GM12878 (cell line): ENCODE measurements around the gene OTUD5. TPM values are rescaled to one million over a fixed set of nuclear protein-coding genes. Genes with fewer than 3 reads are reported as not detected.

Experiments used
- ATAC-seq: fragments of 200-7000 bp; cut with Tn5 transposase; 3 replicates; pipeline ENCODE4 v1.9.1; 2020; ENCODE audit warnings: mild to moderate bottlenecking, moderate library complexity
- BruUV-seq: library from RNA; stranded (reverse); fragments of 400-500 nt; replicated peaks from 2 replicates; lab custom pipeline; 2021; lab: Mats Ljungman, UMichigan
- CTCF ChIA-PET: fragments of 300-600 bp; sonication (Branson Sonifier 250); formaldehyde crosslinking; extraction: SDS; loops from one replicate; lab custom pipeline; 2021; ENCODE audit warnings: inconsistent platforms; lab: Yijun Ruan, JAX
- POLR2A ChIA-PET: fragments of 350-600 bp; formaldehyde crosslinking; extraction: SDS; loops from one replicate; lab custom pipeline; 2021; ENCODE audit warnings: inconsistent platforms; lab: Charles Lee
- RAD21 ChIA-PET: fragments of 300-600 bp; sonication (Branson Sonifier 250); formaldehyde crosslinking; loops from one replicate; lab custom pipeline; 2023; ENCODE audit warnings: antibody characterized with exemption; ENCODE audit not compliant: unreplicated experiment; lab: Charles Lee
- SMC1A ChIA-PET: fragments of 300-600 bp; sonication (Branson Sonifier 250); formaldehyde crosslinking; loops from one replicate; lab custom pipeline; 2023; ENCODE audit not compliant: unreplicated experiment, uncharacterized antibody; lab: Charles Lee
- DNase-seq: peaks from one replicate; pipeline ENCODE4 v3.0.0-alpha.2; 2011; ENCODE audit warnings: low read depth, low spot score
- FAIRE-seq: peaks from 3 replicates; lab custom pipeline; 2011; peaks lifted over from hg19 to GRCh38; lab: Jason Lieb, UNC
- H2AFZ ChIP-seq: 2 replicates; pipeline ENCODE4 v1.6.0; 2011; ENCODE audit warnings: low read depth, low read length, control low read depth; ENCODE audit not compliant: control insufficient read depth
- H3K27ac ChIP-seq: 2 replicates; pipeline ENCODE4 v1.5.1; 2011; ENCODE audit warnings: control low read depth; ENCODE audit not compliant: control insufficient read depth, insufficient read depth
- H3K27me3 ChIP-seq, 2 experiments: replicated peaks in 1 of 2; 2 replicates each; pipeline versions ENCODE4 v1.6.0 to v1.6.1; 2011; ENCODE audit warnings: low read length in 1 of 2; ENCODE audit not compliant: control insufficient read depth in 2 of 2, insufficient read depth in 2 of 2
- H3K36me3 ChIP-seq, 2 experiments: 2 replicates each; pipeline ENCODE4 v1.5.1; 2011; ENCODE audit warnings: low read length in 1 of 2; ENCODE audit not compliant: control insufficient read depth in 2 of 2, insufficient read depth in 2 of 2
- H3K4me1 ChIP-seq: 2 replicates; pipeline ENCODE4 v1.6.1; 2011; ENCODE audit warnings: mild to moderate bottlenecking, low read length, moderate library complexity, mixed read lengths; ENCODE audit not compliant: control insufficient read depth, insufficient read depth
- H3K4me2 ChIP-seq: 2 replicates; pipeline ENCODE4 v1.6.0; 2011; ENCODE audit warnings: control low read depth; ENCODE audit not compliant: control insufficient read depth, insufficient read depth
- H3K4me3 ChIP-seq: fragments of 200-600 bp; sonication (generic); 2 replicates; pipeline ENCODE4 v1.5.1; 2016
- H3K79me2 ChIP-seq: 2 replicates; pipeline ENCODE4 v1.6.0; 2011; ENCODE audit warnings: low read length; ENCODE audit not compliant: control insufficient read depth, insufficient read depth
- H3K9ac ChIP-seq: 2 replicates; pipeline ENCODE4 v1.8.0; 2011; ENCODE audit warnings: low read length, control low read depth, mixed read lengths; ENCODE audit not compliant: control insufficient read depth, insufficient read depth
- H3K9me3 ChIP-seq: replicated peaks from 3 replicates; pipeline ENCODE4 v1.5.1; 2011; ENCODE audit warnings: mild to moderate bottlenecking, low read length; ENCODE audit not compliant: control insufficient read depth, insufficient read depth
- H4K20me1 ChIP-seq: 2 replicates; pipeline ENCODE4 v1.6.0; 2011; ENCODE audit not compliant: control insufficient read depth, insufficient read depth
- ATF7 ChIP-seq: fragments of 450-650 bp; IDR thresholded peaks from 2 replicates; pipeline ENCODE4 v1.6.1; 2016; ENCODE audit warnings: low read depth, mild to moderate bottlenecking
- BHLHE40 ChIP-seq, 2 experiments: fragments of 450-650 bp in 1 of 2; IDR thresholded peaks; 2 replicates each; pipeline ENCODE4 v1.6.1; 2011 to 2017; ENCODE audit warnings: low read depth in 2 of 2, borderline replicate concordance in 1 of 2, improper control_type of control experiment in 1 of 2, low read length in 1 of 2, mild to moderate bottlenecking in 1 of 2
- CBFB ChIP-seq: IDR thresholded peaks from 2 replicates; pipeline ENCODE4 v1.6.1; 2016; ENCODE audit warnings: antibody characterized with exemption, low read depth
- CBX5 ChIP-seq: sonication (generic); IDR thresholded peaks from 2 replicates; pipeline ENCODE4 v1.6.1; 2016; ENCODE audit warnings: low read depth, moderate library complexity, mild to moderate bottlenecking, inconsistent platforms
- CHD2 ChIP-seq: IDR thresholded peaks from 2 replicates; pipeline ENCODE4 v1.6.1; 2011; ENCODE audit warnings: low read depth, low read length, improper control_type of control experiment, borderline replicate concordance
- CREM ChIP-seq: IDR thresholded peaks from 2 replicates; pipeline ENCODE4 v1.6.1; 2014; ENCODE audit warnings: antibody characterized with exemption, low read depth
- DPF2 ChIP-seq: fragments of 450-650 bp; IDR thresholded peaks from 2 replicates; pipeline ENCODE4 v1.6.1; 2017; ENCODE audit warnings: mild to moderate bottlenecking
- FOXK2 ChIP-seq: fragments of 450-650 bp; IDR thresholded peaks from 2 replicates; pipeline ENCODE4 v1.6.1; 2017; ENCODE audit warnings: mild to moderate bottlenecking, moderate library complexity
- FOXM1 ChIP-seq: IDR thresholded peaks from 2 replicates; pipeline ENCODE4 v1.6.1; 2012; ENCODE audit warnings: low read depth, mild to moderate bottlenecking, inconsistent platforms, low read length, moderate library complexity
- HDGF ChIP-seq: fragments of 450-650 bp; IDR thresholded peaks from 2 replicates; pipeline ENCODE4 v1.6.1; 2016; ENCODE audit warnings: antibody characterized with exemption
- MXI1 ChIP-seq: fragments of 150-350 bp; IDR thresholded peaks from 2 replicates; pipeline ENCODE4 v1.6.1; 2011; ENCODE audit warnings: low read depth, mild to moderate bottlenecking, inconsistent platforms, low read length, improper control_type of control experiment
- POLR2AphosphoS2 ChIP-seq: IDR thresholded peaks from 2 replicates; pipeline ENCODE4 v1.6.1; 2011; ENCODE audit warnings: low read depth, mild to moderate bottlenecking, low read length, improper control_type of control experiment, moderate library complexity
- POLR2AphosphoS5 ChIP-seq: IDR thresholded peaks from 2 replicates; pipeline ENCODE4 v1.6.1; 2011; ENCODE audit warnings: mild to moderate bottlenecking, low read length, inconsistent platforms
- RBBP5 ChIP-seq: fragments of 200-600 bp; sonication (generic); conservative IDR thresholded peaks from 2 replicates; pipeline ENCODE4 v1.6.1; 2016
- TCF3 ChIP-seq: IDR thresholded peaks from 2 replicates; pipeline ENCODE4 v1.6.1; 2012; ENCODE audit warnings: low read depth, mild to moderate bottlenecking, low read length, borderline replicate concordance; ENCODE audit not compliant: insufficient read depth
- WRNIP1 ChIP-seq: IDR thresholded peaks from 2 replicates; pipeline ENCODE4 v1.6.1; 2011; ENCODE audit warnings: low read depth, low read length, improper control_type of control experiment, borderline replicate concordance
- ZNF384 ChIP-seq: IDR thresholded peaks from 2 replicates; pipeline ENCODE4 v1.6.1; 2012; ENCODE audit warnings: low read depth, mild to moderate bottlenecking, low read length, improper control_type of control experiment, borderline replicate concordance
- WGBS: methylation state at CpG from one replicate; pipeline ENCODE4 v1.1.6; 2016; ENCODE audit warnings: low lambda C conversion rate; ENCODE audit not compliant: insufficient replicate concordance, insufficient coverage; ENCODE audit errors: missing lambda C conversion rate; 5-methylcytosine and 5-hydroxymethylcytosine counted together
- in situ Hi-C: fragments of 300-500 bp; cut with MboI; formaldehyde crosslinking; loops from 9 replicates; pipeline ENCODE4 v1.14.3; 2018; ENCODE audit warnings: mixed read lengths
- intact Hi-C: fragments of 100-400 bp; cut with micrococcal nuclease; formaldehyde crosslinking; loops from one replicate; pipeline ENCODE4 v1.14.2; 2022; ENCODE audit not compliant: unreplicated experiment
- polyA plus RNA-seq, 11 experiments: library from polyadenylated mRNA; depleted of rRNA in 4 of 11; unstranded in 6 of 11; stranded (reverse) in 5 of 11; fragments of >200 nt; fragmentation: Nextera tagmentation in 4 of 11; fragmentation: Illumina TruSeq in 1 of 11; extraction: Ambion mirVana in 4 of 11; extraction: Trizol in 1 of 11; gene quantifications; 1 replicate in 1 of 11; 2 replicates in 10 of 11; pipeline versions ENCODE4 v1.2.1 to v1.2.3, GENCODE V29; 2011 to 2016; ENCODE audit warnings: inconsistent platforms in 2 of 11, missing spikeins in 2 of 11, low read depth in 1 of 11
- total RNA-seq, 4 experiments: library from RNA; depleted of rRNA in 3 of 4; stranded (reverse); fragments of >200 nt in 3 of 4; fragmentation: Illumina TruSeq in 1 of 4; extraction: Trizol in 1 of 4; gene quantifications; 2 replicates each; pipeline versions ENCODE4 v1.2.1 to v1.2.3, GENCODE V29; 2013 to 2021
- TF ChIP-seq, protein P1 (sequence below): IDR thresholded peaks from 2 replicates; pipeline ENCODE4 v1.6.1; 2011; ENCODE audit warnings: low read depth, mild to moderate bottlenecking, low read length, moderate library complexity, borderline replicate concordance; ENCODE audit errors: extremely low read depth
- TF ChIP-seq, protein P2 (sequence below): fragments of 450-650 bp; IDR thresholded peaks from 2 replicates; pipeline ENCODE4 v1.6.1; 2017; ENCODE audit warnings: mild to moderate bottlenecking, low read depth, inconsistent platforms; ENCODE audit not compliant: poor library complexity, severe bottlenecking

OTUD5 gene
- total and polyA plus RNA-seq, 10 of the 15 experiments (the other 5 are each of a cell fraction or from before 2014, with no cell fraction given), result 2.0 to 50.3 (median 22.7) TPM

DNA sequence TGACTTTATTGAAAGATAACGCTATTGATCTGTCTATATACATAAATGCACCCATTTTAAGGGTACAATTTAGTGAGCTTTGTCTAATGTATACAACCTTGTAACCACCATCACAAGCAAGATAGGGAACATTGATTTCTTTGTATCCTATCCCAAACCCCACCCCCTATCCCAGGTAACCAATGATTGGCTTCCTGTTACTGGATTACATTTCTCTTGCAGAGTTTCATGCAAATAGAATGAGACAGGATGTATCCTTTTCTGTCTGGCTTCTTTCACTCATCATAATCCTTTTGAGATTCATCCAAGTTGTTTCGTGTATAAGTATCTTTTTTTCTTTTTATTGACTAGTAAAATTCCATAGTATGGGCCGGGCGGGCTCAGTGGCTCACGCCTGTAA is 46.3 kb upstream of the OTUD5 start (continued):
- TF ChIP-seq CBX5 (no peak), TCF3 (no peak)

DNA sequence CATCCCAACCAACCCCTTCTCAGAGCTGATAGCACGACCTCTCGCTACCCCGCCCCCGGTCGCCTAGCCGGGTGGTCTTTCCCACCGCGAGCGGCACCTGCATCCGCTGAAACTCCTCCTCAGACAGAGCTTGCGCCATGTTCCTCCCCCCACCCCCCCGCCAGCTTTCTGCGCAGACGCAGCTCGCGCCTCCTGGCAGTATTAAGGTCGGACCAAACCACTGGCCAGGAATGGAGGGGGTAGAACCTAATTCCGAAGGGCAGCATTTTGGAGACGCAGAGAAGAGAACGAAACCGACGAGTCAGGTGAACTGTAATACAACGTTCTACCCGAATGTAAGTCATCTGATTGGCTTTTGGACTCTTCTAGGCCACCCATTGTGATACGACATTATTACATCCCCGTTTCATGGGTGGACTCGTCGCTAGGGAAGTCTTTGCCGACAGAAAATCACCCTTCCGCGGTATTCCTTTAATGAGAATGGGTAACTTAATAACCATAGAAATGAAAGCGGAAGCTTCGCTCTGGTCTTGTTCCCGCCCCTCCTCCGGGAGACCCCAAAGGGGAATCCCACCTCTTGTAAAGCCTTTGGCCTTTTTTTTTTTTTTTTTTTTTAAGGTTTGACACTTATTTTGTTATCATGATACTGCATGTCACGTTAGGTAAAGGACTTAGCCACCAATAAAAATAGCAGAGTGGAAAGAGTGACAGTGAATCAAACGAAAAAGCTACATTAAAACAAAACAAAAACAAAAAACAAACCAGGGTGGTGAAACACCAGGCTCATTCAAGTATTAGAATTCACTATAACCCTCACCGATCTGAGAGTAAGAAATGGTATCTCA is 44.9 kb upstream of the OTUD5 start, which contains the start of gene GRIPAP1:
Gene GRIPAP1, minus strand, starts transcription at position 174 of the 845 bp plus-strand sequence. Its CDS starts 35 bp downstream, at position 139.
- intact Hi-C loops, result loop anchor here (2.0 to 5.0 kb wide), 2 partner anchors 40 to 44 kb away; partner anchors contain the start of gene TFE3
- H3K4me1 ChIP-seq, result no peaks in the 10 kb centered on the region; the same call in none of the 2 replicates
- BruUV-seq, result no TSS peak
- CTCF ChIA-PET, result interaction anchor here (0.6 to 1.3 kb wide), 6 partner anchors 11 to 751 kb away, joined by 3 to 6 read pairs (median 3); no protein-coding TSS in a partner anchor
- DNase-seq, result peak; percentile 60
- H3K79me2 ChIP-seq, result peaks cover 15% of the 10 kb centered on the region
- no peaks in the 10 kb centered on the region for H3K9me3 ChIP-seq
- POLR2A ChIA-PET, result interaction anchor here (0.6 to 2.1 kb wide), 14 partner anchors 10 to 1432 kb away, joined by 3 to 19 read pairs (median 4); partner anchors contain the start of genes HDAC6, PLP2, PPP1R3F and PQBP1
- peak; percentile 82 for ATAC-seq
- H2AFZ ChIP-seq, result peak within 1 kb of the TSS; percentile 93
- FAIRE-seq, result peak; percentile 56
- 23% methylated on average over 38 of the region's 38 CpGs for WGBS
- peak within 1 kb of the TSS; percentile 85 for H3K9ac ChIP-seq
- H3K4me2 ChIP-seq, result peak within 1 kb of the TSS; percentile 49
- RAD21 ChIA-PET, result interaction anchor here (0.6 to 1.4 kb wide), 6 partner anchors 11 to 864 kb away, joined by 3 to 9 read pairs (median 4); no protein-coding TSS in a partner anchor
- SMC1A ChIA-PET, result interaction anchor here (1.1 to 1.8 kb wide), 2 partner anchors 40 to 43 kb away, joined by 3 to 7 read pairs; no protein-coding TSS in a partner anchor
- H4K20me1 ChIP-seq, result no peaks in the 10 kb centered on the region; the same call in 1 of the 2 replicates
- peaks cover 0 to 8% of the 10 kb centered on the region in 2 experiments; a peak in 2 of 4 replicates for H3K36me3 ChIP-seq
- H3K27ac ChIP-seq, result peak within 1 kb of the TSS; percentile 87
- H3K27me3 ChIP-seq, result no peaks in the 10 kb centered on the region
- peak within 1 kb of the TSS; percentile 62 for H3K4me3 ChIP-seq
- in situ Hi-C loops, result no loop called here
- TF ChIP-seq ATF7 (peak; percentile 99), RBBP5 (no peak), FOXK2 (peak; percentile 97), ZNF384 (peak; percentile 85), BHLHE40 (IDR thresholded peaks at IDR 0.05; ENCODE audit: borderline replicate concordance in 1 of 2, low read depth in 2 of 2, low read length in 1 of 2) (peak; percentile 93 to 94), POLR2AphosphoS2 (peak; percentile 51; the same call in 1 of the 2 replicates), DPF2 (no peak), FOXM1 (peak; percentile 41; the same call in 1 of the 2 replicates), CBFB (peak; percentile 43; the same call in 1 of the 2 replicates), WRNIP1 (no peak), HDGF (no peak), CHD2 (0 out of 2 replicates have a peak, but pooled peaks have one; percentile 31), POLR2AphosphoS5 (peak; percentile 86), MXI1 (0 out of 2 replicates have a peak, but pooled peaks have one; percentile 42), CREM (no peak; the same call in 1 of the 2 replicates)
- TF ChIP-seq, protein P1, sequence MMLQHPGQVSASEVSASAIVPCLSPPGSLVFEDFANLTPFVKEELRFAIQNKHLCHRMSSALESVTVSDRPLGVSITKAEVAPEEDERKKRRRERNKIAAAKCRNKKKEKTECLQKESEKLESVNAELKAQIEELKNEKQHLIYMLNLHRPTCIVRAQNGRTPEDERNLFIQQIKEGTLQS, result no peak
- TF ChIP-seq, protein P2, sequence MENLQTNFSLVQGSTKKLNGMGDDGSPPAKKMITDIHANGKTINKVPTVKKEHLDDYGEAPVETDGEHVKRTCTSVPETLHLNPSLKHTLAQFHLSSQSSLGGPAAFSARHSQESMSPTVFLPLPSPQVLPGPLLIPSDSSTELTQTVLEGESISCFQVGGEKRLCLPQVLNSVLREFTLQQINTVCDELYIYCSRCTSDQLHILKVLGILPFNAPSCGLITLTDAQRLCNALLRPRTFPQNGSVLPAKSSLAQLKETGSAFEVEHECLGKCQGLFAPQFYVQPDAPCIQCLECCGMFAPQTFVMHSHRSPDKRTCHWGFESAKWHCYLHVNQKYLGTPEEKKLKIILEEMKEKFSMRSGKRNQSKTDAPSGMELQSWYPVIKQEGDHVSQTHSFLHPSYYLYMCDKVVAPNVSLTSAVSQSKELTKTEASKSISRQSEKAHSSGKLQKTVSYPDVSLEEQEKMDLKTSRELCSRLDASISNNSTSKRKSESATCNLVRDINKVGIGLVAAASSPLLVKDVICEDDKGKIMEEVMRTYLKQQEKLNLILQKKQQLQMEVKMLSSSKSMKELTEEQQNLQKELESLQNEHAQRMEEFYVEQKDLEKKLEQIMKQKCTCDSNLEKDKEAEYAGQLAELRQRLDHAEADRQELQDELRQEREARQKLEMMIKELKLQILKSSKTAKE, result peak; percentile 77
